Hippocampal formation (tissue), 2 donors: Measurements from ENCODE around the gene GPR107.
"Not testable (repeated sequence)": the region's sequence is repeated elsewhere in the genome, so short reads cannot be mapped to it uniquely, and the experiment has no call there.

ENCODE experiments used
- DNase-seq, 2 donors: peaks; one replicate each; lab custom pipeline; 2025; lab: John Stamatoyannopoulos, UW

The GPR107 gene

DNA sequence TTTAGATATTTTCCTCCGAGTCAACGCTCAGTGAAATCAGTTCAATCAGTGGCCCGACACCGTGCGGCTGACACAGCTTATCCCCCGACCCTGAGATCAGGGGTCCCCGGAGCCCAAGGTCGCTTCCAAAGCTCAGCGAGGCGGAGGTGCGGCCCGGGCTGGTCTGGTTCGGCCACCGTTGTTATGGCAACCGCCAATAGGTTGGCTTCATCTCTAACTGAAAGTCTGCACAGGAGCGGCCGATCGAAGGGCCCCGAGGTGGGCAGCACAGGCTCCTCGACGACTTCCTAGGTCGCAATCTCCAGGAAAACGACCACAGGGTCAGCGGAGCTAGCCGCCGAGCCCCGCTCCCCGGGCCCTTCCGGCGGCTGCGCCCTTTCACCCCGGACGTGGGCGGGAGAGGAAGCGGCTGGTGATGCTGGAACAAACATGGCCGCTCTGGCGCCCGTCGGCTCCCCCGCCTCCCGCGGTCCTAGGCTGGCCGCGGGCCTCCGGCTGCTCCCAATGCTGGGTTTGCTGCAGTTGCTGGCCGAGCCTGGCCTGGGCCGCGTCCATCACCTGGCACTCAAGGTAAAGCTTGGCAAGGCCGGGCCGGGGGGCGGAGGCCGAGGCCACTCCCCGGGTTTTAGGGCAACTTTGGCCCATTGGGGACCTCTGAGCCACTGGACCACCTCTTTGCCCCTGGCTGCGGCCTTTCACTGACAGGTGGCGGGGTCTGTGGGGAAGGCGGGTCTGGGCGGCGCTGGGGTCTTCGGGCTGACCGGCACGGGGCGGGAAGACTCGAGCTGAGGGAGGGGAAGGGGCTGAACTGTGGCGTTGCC lies at the start of gene GPR107:
Gene GPR107 (plus strand): TSS at position 403 of the 821 bp plus-strand sequence. CDS start 27 bp downstream, at position 430.
- DNase-seq: peak; percentile 49 to 73

DNA sequence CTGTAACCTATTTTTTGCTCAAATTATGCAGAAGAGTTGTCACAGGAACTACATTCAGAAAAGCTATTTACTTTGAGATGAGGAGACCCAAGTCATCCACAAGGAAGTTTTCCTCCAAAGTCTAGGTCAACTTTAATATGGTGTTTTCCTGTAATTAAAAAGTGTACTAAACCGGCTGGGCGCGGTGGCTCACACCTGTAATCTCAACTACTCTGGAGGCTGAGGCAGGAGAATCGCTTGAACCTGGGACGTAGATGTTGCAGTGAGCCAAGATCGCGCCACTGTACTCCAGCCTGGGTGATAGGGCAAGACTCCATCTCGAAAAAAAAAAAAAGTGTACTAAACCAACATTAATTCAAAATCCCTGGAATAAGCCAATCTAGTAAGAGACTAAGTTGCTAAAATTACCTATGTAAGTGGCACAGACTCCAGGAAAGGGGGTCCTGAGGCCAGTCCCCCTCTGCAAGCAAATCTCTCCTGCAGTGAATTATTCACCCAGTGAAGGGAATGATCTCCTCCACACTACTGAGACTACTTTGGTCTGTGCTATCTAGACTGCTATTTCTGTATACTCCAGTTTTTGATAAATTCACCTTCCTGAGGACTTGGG lies 49.7 kb upstream of the GPR107 start:
- no peak for DNase-seq

DNA sequence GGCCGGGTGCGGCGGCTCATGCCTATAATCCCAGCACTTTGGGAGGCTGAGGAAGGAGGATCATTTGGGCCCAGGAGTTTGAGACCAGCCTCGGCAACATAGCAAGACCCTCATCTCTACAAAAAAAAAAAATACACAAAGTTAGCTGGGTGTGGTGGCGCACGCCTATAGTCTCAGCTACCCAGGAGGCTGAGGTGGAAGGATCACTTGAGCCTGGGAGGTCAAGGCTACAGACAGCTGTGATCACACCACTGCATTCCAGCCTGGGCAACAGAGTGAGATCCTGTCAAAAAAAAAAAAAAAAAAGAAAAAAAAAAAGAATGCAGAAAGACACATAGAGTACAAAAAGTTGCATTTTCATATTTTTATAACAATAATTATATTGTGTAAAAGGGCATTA lies 46.8 kb upstream of the GPR107 start:
- DNase-seq: not testable (repeated sequence)

DNA sequence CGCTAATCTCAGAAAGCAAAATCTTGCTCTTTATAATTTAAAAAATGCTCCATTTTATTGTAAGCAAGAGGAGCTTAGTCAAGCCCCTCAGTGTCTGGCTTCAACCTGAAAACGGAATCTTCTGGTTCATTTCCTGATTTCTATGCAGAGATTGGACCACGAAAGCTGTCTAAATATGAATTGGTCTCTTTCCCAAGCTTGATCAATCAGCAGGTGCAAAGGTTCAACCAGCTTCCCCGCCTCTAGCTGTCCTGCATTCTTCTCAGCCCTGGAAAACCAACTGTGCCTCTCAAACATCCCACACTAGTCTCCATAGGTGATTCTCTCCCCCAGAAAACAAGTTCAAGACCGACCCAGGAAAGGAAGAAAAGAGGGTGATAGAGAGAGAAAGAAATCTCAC lies 45.2 kb upstream of the GPR107 start:
- DNase-seq: no peak

DNA sequence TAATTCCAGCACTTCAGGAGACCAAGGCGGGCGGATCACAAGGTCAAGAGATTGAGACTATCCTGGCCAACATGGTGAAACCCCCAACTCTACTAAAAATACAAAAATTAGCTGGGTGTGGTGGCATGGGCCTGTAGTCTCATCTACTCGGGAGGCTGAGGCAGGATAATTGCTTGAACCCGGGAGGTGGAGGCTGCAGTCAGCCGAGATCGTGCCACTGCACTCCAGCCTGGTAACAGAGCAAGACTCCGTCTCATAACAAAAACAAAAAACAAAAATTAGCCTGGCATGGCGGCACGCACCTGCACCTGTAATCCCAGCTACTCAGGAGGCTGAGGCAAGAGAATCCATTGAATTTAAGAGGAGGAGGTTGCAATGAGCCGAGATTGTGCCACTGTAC lies 44.2 kb upstream of the GPR107 start:
- DNase-seq: not testable (repeated sequence)

DNA sequence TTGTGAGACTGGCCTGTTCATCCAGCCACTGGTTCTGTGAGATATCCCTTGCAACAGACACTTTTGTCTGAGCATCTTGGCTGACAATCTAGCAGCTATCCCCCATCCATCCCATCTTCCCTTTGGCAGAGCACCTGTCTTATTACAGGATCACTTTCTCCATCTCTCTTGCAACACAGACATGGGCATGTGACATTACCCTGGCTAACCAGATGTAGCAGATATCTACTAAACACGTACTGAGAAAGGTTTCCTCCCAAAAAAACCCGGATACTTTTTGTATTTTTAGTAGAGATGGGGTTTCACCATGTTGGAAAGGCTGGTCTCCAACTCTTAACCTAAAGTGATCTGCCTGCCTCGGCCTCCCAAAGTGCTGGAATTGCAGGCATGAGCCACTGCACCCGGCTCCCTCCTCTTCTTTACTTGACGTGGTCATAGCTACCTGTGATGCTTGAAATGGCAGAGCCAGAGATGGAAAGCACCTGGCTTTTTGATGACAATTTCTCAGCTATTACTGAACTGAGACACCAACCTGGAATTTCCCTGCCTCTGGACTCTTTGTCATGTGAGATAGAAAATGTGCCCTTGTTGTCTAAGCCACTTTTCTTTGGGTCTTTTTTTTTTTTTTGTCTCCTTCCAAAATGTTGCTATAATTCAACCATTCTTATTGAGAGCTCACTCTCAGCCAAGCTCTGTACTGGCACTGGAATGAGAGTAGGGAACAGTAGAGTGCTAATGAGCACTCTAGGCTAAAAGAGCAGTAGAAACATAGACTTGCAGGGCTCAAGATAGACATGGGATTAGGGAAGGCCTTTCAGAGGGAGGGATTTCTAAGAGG lies 43.3 kb upstream of the GPR107 start:
- DNase-seq: no peak

DNA sequence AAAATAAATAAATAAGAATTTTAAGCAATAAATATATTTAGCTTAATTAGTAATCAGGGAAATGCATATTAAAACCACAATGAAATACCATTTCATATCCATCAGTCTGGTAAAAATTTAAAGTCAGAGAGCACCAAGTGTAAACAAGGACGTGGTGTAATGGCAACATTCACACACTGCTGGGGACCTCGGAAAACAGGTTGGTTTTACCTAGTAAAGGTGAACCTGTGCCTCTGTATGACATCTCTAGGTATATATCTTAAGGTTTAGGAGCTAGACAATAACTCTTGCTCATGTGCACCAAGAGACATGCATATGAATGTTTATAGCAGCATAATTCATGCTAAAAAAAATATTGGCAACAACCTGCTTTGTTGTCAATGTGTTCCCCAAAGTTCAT lies 40.4 kb upstream of the GPR107 start:
- no peak for DNase-seq

DNA sequence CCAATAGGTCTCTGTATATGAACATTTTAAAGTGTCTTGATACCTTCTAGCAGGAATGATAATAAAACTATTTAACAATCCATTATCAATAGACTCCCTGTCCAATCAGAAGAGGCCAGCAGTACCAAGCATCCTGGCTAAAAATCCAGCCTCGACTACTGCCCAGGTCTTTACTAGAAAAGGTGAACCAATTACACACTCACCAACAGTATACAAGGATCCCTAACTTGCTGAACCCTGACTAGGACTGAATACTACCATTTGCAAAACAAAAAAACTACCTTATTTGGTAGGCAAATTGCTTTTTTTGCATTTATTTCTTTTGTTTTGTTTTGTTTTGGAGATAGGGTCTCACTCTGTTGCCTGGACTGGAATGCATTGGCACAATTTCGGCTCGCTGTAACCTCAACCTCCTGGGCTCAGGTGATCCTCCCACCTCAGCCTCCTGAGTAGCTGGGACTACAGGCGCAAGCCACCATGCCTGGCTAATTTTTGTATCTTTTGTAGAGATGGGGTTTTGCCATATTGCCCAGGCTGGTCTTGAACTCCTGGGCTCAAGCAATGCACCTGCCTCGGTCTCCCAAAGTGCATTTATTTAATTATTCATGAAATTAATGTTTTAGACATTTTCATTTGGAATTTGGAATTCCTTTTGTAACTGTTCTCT lies 38.2 kb upstream of the GPR107 start:
- no peak for DNase-seq

DNA sequence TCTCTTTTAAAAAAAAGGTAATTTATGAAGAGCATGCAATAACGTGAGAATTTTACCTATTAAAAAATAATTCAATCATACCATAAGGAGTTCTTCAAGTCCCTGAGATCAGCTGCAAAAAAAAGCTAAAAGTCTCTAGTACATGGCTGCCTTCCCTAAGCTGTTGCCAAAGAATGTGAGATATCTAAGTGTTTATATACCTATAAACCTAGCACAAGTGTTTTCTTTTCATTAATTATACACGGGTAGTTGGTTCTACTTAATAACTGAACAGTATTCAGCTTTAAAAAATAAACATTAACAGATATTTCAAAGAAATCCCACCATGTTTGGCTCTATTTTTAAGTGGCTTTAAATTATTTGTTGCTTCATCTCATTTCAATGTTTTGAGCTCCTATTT lies 36.6 kb upstream of the GPR107 start:
- DNase-seq: no peak

DNA sequence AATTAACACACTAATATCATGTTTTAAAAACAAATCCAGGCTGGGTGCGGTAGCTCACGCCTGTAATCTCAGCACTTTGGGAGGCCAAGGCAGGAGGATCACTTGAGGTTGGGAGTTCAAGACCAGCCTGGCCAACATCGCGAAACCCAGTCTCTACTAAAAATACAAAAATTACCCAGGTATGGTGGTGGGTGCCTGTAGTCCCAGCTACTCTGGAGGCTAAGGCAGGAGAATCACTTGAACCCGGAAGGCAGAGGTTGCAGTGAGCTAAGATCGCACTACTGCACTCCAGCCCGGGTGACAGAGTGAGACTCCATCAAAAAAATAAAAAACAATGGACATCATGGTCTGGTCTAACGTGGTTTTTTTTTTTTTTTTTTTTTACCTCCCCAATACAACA lies 36.2 kb upstream of the GPR107 start:
- not testable (repeated sequence) for DNase-seq

DNA sequence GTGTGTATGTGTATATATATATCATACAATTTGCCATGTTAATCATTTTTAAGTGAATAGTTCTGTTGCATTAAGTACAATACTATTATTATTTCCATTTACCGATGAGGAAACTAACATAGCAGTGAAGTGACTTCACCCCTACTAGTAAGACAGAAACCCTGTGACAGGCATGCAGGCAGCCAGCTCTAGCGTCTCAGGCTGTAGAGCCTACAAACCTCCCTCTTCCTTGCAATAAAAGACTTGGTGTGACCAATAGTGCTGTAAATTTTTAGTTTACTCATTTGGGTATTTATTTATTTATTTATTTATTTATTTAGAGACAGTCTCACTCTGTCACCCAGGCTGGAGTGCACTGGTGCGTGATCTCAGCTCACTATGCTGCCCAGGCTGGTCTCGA lies 35.4 kb upstream of the GPR107 start:
- no peak for DNase-seq

DNA sequence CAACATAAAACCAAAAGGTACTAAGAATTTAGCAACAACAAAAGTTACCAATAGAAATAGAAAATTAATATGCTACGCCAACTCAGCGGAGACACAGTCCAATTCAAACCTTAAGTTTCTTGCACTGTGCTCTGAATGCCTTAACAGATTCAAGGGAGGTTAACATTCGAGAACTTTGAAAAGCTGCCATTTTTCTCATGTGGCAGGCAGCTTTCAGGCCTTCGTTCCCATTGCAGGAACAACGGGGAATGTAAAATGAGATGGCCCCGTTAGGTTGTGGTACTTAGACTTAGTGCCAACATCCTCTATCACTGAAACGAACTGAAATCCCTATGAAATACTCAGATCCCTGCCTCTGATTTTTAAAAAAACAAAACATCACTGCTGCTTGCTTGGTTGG lies 33.1 kb upstream of the GPR107 start:
- DNase-seq: peak in 1 of 2 donors; percentile 51

DNA sequence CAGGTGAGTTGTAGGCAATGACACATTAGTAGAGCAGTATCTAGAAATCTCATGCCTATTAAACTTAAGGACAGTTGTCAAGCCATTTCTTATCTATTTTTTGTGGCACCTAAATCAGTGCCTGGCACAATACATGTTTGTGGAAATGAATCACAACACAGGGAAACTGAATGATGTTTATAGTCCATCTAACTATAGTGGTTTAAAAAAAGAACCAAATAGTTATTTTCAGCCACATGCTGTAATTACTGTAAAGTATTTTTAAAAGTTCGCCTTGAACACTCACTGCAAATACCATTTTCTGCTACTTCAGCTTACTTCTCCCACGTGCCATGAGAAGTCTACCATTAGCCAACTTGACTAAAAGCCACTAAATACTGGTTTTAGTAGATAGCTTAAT lies 32.6 kb upstream of the GPR107 start:
- no peak for DNase-seq

DNA sequence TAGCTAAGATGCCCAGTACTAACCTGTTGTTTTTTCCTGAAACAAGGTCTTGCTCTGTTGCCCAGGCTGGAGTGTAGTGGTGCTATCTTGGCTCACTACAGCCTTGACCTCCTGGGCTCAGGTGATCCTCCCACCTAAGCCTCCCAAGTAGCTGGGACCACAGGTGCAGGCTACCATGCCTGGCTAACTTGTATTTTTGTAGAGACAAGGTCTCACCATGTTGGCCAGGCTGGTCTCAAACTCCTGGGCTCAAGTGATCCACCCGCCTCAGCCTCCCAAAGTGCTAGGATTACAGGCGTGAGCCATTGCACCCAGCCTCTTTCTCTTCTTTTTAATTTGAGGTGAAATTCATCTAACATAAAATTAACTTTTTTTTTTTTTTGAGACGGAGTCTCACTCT lies 31.9 kb upstream of the GPR107 start:
- DNase-seq: not testable (repeated sequence)

DNA sequence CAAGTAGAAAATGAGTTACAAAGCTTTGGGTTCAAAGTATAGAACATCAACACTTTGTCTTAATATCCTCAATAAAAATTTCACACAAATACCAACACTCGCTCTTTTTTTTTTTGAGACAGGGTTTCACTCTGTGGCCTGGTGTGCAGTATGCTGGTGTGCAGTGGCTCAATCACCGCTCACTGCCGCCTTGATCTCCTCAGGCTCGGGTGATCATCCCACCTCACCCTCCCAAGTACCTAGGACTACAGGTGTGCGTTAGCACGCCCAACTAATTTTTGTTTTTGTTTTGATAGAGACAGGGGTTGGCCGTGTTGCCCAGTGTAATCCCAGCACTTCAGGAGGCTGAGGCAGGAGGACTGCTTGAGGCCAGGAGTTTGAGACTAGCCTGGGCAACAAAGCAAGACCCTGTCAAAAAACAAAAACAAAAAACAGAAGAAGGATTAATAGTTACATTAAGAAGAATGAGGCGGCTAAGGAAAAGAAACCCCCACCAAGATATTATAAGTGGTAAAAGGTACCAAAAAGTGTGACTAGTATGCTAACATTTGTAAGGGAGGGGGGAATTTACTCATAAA lies 31.1 kb upstream of the GPR107 start:
- no peak for DNase-seq

DNA sequence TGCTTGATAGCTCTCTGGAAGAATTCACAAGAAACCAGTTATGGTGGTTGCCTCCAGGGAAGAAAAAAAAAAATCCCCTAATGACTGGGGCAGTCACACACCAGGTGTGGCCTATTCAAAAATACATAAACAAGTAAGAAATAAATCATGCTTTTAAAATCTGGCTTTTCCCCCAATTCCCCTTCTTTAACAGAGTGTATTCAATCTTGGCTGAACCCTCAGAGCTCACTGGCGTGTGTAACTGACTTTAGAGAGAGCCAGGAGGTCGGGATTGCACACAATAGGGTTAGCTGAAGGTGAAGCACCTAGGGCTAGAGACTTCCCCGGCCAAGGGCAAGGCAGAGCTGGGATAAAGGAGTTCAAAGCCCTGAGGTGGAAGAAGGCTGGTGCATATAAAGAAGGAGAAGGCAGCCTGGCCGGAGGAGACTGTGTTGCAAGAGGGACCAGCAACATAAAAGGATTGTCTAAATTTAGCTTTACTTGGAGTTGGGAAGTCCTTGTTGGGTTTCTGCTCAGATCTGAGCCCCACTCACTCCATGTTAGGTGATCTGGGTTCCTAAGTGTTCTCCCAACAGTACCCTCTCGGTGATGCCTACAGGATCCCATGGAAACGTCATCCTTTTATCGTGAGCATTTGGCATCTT lies 30.4 kb upstream of the GPR107 start:
- no peak for DNase-seq

DNA sequence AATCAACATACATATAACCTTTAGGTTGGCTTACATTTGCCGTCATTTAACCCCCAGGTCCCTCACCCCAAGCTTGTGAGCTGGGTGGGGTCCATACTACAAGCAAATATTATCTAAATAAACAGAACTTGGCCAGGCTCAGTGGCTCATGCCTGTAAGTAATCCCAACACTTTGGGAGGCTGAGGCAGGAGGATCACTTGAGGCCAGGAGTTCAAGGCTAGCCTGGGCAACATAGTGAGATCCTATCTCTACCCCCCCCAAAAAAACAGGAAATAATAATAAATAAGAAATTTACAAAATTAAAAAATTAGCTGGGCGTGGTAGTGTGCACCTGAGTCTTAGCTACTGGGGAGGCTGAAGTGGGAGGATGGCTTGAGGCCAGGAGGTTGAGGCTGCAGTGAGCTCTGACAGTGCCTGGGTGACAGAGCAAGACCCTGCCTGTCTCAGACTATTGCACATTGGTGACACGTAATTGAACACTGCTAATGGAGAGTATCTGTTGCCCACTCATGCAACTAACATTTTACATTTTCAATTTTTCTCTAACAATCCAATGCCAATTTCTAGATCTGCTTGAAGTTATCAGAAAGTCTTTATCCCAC lies 29.6 kb upstream of the GPR107 start:
- no peak for DNase-seq

DNA sequence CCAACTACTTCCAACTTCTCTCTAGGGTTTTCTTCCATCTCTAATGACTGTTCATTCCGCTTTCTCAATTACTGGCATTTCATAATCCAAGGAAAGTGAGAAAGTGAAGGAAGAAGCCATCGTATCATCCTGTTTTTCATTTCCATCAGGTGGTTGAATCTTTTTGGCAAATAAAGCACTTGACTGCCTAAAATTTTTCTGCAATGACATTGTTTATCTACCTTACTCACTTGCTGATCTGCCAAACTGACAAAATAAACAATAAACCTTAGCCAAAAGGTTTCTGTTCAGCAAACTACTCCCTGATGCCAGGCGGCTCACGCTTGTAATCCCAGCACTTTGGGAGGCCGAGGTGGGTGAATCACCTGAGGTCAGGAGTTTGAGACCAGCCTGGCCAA lies 29.1 kb upstream of the GPR107 start:
- DNase-seq: no peak

DNA sequence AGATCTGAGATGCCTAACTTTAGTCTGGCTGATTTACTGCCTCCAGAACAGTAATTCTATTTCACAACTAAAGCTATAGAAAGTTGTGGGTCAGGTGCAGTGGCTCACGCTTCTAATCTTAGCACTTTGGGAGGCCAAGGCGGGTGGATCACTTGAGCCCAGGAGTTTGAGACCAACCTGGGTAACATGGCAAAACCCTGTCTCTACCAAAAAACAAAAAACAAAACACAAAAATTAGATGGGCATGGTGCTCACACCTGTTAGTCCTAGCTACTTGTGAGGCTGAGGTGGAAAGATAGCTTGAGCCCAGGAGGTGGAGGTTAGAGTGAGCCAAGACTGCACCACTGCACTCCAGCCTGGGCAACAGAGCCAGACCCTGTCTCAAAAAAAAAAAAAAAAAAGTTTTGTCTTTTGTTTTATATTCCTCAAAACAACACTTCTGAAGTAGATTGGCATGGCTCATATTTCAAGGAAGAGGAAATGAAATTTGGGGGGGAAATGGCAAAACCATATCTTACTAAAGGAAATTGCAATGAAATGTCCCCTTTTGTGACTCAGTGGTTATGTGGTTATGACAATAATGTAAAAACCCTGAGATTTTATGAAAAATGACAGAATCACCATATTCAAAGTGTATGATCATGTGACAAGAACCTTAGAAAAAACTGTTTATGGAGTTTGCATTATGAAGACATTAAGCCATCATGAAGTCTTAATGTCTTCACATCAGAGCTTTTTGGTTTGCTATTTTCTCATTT lies 26.9 kb upstream of the GPR107 start:
- no peak for DNase-seq
